Measurements from ENCODE around the gene HDLBP. TPM values are rescaled to one million over a fixed set of nuclear protein-coding genes. Genes with fewer than 3 reads are reported as not detected.
A peak's percentile ranks its signal among the peaks of the same experiment; 100 is the strongest.

HDLBP gene
- total and polyA plus RNA-seq, 2 experiments from 2014 or later, result 230 to 306 TPM

DNA sequence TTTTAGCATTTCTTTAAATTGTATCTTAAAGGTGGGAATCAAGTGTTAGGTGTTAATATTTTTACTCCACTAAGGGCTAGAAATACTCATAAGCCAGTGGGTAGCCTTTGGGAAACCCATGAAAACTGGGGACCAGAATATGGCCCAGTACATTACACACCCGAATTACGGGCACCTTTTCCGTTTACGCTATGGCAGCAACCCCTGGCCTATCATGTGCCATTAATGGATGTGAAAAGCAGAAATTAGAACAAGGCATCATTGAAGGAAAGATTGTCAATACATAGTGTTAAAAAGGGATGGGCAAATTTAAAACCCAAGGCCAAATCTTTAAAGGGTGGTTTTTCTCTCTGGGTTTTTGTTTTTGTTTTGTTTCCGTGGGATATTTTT, 41.4 kb upstream of the HDLBP start:
- ATAC-seq (no peak), DNase-seq (ENCODE audit: low spot score) (no peak)
- Histone ChIP-seq H3K36me3 (ENCODE audit: insufficient read depth) (peaks cover 8% of the 10 kb centered on the region), H3K4me1 (ENCODE audit: insufficient read depth) (peaks cover 7% of the 10 kb centered on the region), H3K27ac (ENCODE audit: low read depth) (no peak overlapping the region), H2AFZ (0 out of 2 replicates have a peak overlapping the region, but pooled peaks have one; percentile 20), H3K27me3 (ENCODE audit: insufficient read depth) (no peaks in the 10 kb centered on the region), H3K9me2 (ENCODE audit: insufficient read depth) (no peaks in the 10 kb centered on the region), H3F3A (replicated peaks; ENCODE audit: low read depth) (no peaks in the 10 kb centered on the region), H3K4me2 (peak overlapping the region; percentile 92), H4K20me1 (replicated peaks; ENCODE audit: insufficient read depth) (peaks cover 29% of the 10 kb centered on the region), H3K79me2 (replicated peaks; ENCODE audit: insufficient read depth) (peaks cover 54% of the 10 kb centered on the region), H3K4me3 (peak overlapping the region; percentile 88)
- Mint-ChIP-seq H3K9me3 (no peaks in the 10 kb centered on the region), H3K4me3 (peak overlapping the region; percentile 70), H3K36me3 (ENCODE audit: low read depth) (peaks cover 26% of the 10 kb centered on the region), H3K27ac (no peak overlapping the region), H3K4me1 (peaks cover 36% of the 10 kb centered on the region), H3K27me3 (ENCODE audit: insufficient read depth, low read depth, poor library complexity) (peaks cover 6% of the 10 kb centered on the region)
- TF ChIP-seq EZH2 (IDR thresholded peaks at IDR 0.05; ENCODE audit: low read depth, unreplicated experiment), result no peak
- TF ChIP-seq, protein P1, sequence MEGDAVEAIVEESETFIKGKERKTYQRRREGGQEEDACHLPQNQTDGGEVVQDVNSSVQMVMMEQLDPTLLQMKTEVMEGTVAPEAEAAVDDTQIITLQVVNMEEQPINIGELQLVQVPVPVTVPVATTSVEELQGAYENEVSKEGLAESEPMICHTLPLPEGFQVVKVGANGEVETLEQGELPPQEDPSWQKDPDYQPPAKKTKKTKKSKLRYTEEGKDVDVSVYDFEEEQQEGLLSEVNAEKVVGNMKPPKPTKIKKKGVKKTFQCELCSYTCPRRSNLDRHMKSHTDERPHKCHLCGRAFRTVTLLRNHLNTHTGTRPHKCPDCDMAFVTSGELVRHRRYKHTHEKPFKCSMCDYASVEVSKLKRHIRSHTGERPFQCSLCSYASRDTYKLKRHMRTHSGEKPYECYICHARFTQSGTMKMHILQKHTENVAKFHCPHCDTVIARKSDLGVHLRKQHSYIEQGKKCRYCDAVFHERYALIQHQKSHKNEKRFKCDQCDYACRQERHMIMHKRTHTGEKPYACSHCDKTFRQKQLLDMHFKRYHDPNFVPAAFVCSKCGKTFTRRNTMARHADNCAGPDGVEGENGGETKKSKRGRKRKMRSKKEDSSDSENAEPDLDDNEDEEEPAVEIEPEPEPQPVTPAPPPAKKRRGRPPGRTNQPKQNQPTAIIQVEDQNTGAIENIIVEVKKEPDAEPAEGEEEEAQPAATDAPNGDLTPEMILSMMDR (conservative IDR thresholded peaks at IDR 0.05; ENCODE audit: low read depth in 2 of 2), result no peak
- no peak for TF ChIP-seq ZNF114 (CRISPR knock-in tag; IDR thresholded peaks at IDR 0.05)
- TF ChIP-seq EZH2phosphoT487 (IDR thresholded peaks at IDR 0.05; ENCODE audit: unreplicated experiment), result no peak
- no peak for TF ChIP-seq STAT1 (IDR thresholded peaks at IDR 0.05; ENCODE audit: unreplicated experiment)
- no peak for TF ChIP-seq POLR2AphosphoS5 (IDR thresholded peaks at IDR 0.05; ENCODE audit: low read depth)
- TF ChIP-seq, protein P2, sequence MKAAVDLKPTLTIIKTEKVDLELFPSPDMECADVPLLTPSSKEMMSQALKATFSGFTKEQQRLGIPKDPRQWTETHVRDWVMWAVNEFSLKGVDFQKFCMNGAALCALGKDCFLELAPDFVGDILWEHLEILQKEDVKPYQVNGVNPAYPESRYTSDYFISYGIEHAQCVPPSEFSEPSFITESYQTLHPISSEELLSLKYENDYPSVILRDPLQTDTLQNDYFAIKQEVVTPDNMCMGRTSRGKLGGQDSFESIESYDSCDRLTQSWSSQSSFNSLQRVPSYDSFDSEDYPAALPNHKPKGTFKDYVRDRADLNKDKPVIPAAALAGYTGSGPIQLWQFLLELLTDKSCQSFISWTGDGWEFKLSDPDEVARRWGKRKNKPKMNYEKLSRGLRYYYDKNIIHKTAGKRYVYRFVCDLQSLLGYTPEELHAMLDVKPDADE (IDR thresholded peaks at IDR 0.05), result no peak
- TF ChIP-seq ZNF331 (CRISPR knock-in tag; IDR thresholded peaks at IDR 0.05; ENCODE audit: low read depth), result no peak
- TF ChIP-seq, protein P3, sequence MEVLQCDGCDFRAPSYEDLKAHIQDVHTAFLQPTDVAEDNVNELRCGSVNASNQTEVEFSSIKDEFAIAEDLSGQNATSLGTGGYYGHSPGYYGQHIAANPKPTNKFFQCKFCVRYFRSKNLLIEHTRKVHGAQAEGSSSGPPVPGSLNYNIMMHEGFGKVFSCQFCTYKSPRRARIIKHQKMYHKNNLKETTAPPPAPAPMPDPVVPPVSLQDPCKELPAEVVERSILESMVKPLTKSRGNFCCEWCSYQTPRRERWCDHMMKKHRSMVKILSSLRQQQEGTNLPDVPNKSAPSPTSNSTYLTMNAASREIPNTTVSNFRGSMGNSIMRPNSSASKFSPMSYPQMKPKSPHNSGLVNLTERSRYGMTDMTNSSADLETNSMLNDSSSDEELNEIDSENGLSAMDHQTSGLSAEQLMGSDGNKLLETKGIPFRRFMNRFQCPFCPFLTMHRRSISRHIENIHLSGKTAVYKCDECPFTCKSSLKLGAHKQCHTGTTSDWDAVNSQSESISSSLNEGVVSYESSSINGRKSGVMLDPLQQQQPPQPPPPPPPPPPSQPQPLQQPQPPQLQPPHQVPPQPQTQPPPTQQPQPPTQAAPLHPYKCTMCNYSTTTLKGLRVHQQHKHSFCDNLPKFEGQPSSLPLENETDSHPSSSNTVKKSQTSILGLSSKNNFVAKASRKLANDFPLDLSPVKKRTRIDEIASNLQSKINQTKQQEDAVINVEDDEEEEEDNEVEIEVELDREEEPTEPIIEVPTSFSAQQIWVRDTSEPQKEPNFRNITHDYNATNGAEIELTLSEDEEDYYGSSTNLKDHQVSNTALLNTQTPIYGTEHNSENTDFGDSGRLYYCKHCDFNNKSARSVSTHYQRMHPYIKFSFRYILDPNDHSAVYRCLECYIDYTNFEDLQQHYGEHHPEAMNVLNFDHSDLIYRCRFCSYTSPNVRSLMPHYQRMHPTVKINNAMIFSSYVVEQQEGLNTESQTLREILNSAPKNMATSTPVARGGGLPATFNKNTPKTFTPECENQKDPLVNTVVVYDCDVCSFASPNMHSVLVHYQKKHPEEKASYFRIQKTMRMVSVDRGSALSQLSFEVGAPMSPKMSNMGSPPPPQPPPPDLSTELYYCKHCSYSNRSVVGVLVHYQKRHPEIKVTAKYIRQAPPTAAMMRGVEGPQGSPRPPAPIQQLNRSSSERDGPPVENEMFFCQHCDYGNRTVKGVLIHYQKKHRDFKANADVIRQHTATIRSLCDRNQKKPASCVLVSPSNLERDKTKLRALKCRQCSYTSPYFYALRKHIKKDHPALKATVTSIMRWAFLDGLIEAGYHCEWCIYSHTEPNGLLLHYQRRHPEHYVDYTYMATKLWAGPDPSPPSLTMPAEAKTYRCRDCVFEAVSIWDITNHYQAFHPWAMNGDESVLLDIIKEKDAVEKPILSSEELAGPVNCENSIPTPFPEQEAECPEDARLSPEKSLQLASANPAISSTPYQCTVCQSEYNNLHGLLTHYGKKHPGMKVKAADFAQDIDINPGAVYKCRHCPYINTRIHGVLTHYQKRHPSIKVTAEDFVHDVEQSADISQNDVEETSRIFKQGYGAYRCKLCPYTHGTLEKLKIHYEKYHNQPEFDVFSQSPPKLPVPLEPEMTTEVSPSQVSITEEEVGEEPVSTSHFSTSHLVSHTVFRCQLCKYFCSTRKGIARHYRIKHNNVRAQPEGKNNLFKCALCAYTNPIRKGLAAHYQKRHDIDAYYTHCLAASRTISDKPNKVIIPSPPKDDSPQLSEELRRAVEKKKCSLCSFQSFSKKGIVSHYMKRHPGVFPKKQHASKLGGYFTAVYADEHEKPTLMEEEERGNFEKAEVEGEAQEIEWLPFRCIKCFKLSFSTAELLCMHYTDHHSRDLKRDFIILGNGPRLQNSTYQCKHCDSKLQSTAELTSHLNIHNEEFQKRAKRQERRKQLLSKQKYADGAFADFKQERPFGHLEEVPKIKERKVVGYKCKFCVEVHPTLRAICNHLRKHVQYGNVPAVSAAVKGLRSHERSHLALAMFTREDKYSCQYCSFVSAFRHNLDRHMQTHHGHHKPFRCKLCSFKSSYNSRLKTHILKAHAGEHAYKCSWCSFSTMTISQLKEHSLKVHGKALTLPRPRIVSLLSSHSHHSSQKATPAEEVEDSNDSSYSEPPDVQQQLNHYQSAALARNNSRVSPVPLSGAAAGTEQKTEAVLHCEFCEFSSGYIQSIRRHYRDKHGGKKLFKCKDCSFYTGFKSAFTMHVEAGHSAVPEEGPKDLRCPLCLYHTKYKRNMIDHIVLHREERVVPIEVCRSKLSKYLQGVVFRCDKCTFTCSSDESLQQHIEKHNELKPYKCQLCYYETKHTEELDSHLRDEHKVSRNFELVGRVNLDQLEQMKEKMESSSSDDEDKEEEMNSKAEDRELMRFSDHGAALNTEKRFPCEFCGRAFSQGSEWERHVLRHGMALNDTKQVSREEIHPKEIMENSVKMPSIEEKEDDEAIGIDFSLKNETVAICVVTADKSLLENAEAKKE (CRISPR knock-in tag; IDR thresholded peaks at IDR 0.05), result no peak
- TF ChIP-seq NANOG (IDR thresholded peaks at IDR 0.05; ENCODE audit: borderline replicate concordance), result no peak
- TF ChIP-seq JUNB (IDR thresholded peaks at IDR 0.05; ENCODE audit: unreplicated experiment), result no peak
- TF ChIP-seq, protein P4, sequence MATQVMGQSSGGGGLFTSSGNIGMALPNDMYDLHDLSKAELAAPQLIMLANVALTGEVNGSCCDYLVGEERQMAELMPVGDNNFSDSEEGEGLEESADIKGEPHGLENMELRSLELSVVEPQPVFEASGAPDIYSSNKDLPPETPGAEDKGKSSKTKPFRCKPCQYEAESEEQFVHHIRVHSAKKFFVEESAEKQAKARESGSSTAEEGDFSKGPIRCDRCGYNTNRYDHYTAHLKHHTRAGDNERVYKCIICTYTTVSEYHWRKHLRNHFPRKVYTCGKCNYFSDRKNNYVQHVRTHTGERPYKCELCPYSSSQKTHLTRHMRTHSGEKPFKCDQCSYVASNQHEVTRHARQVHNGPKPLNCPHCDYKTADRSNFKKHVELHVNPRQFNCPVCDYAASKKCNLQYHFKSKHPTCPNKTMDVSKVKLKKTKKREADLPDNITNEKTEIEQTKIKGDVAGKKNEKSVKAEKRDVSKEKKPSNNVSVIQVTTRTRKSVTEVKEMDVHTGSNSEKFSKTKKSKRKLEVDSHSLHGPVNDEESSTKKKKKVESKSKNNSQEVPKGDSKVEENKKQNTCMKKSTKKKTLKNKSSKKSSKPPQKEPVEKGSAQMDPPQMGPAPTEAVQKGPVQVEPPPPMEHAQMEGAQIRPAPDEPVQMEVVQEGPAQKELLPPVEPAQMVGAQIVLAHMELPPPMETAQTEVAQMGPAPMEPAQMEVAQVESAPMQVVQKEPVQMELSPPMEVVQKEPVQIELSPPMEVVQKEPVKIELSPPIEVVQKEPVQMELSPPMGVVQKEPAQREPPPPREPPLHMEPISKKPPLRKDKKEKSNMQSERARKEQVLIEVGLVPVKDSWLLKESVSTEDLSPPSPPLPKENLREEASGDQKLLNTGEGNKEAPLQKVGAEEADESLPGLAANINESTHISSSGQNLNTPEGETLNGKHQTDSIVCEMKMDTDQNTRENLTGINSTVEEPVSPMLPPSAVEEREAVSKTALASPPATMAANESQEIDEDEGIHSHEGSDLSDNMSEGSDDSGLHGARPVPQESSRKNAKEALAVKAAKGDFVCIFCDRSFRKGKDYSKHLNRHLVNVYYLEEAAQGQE (IDR thresholded peaks at IDR 0.05; ENCODE audit: unreplicated experiment), result no peak
- no peak for TF ChIP-seq CREB1 (CRISPR knock-in tag; IDR thresholded peaks at IDR 0.05; ENCODE audit: low read depth)
